HUDEP-2 (cell line): ENCODE results near the gene PPIP5K1.
"Not testable (repeated sequence)": the region's sequence is repeated elsewhere in the genome, so short reads cannot be mapped to it uniquely, and the experiment has no call there.

Experiments used
- DNase-seq, 76 experiments: peaks; one replicate each; lab custom pipeline; 2025; ENCODE audit not compliant: unreplicated experiment in 76 of 76; lab: John Stamatoyannopoulos, UW

The PPIP5K1 gene

DNA sequence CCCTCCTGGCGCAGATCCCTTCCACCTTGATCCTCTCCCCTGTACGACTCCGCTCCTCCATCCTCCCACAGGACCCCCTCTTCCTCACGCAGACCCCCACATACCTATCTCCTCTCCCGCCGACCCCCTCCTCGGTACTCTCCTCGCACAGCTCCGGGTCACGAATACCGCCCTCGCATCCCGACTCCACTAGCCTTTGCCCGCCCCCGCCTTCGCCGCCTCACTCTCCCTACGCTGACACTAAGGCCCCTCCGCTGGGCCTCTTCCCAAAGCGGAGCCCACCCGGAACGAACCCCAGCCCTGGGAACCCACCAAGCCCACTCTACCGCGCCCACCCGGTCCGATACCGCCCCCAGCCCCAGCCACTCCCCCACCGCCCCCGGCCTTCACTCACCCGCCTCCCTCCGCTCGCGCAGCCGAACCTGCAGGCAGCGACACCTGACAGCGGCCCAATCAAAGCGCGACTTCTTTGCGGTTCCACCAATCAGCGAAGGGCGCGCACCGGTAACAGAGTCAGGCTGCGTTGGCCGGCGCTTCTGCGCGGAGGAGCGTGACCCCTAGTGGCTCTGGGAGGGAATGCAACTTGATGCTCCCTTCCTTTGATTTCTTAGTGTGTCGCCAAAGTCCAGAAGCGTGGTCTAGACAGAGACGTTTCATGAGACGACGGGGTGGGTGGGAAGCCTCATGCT lies at the start of gene PPIP5K1:
Gene PPIP5K1, minus strand, starts transcription at position 431 of the 689 bp plus-strand sequence. CDS start 5,704 bp downstream, outside the sequence.
- DNase-seq: not testable (repeated sequence)

DNA sequence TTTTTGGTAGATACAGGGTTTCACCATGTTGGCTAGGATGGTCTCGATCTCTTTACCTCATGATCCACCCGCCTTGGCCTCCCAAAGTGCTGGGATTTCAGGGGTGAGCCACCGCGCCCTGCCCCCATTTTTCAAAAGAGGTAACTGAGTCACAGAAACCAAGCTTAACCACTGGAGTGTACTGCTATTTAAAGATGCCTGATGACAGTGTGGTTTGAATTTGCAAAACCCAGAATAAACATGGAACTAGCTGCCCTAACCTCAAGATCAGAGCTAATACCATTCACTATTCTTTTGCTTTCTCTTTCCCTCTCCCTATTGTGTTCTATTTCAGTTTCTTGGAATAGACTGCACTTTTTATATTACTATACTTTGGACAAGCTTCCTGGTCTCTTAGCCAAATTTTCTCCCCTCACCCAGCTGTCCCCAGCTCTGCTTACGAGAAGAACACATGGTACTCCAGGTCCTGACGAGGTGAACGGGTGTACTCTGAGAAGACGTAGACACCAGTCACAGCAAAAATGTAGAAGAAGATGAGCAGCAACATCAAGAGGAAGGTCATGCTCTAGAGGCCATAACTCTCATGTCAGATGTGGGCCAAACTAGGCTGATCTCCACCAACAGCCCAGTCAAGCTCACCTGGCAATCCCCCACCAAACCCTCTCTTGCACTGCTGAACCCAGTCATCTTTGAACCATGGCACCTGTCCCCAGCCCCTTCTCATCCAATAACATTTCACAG lies 48.6 kb upstream of the PPIP5K1 start:
- DNase-seq: not testable (repeated sequence)

DNA sequence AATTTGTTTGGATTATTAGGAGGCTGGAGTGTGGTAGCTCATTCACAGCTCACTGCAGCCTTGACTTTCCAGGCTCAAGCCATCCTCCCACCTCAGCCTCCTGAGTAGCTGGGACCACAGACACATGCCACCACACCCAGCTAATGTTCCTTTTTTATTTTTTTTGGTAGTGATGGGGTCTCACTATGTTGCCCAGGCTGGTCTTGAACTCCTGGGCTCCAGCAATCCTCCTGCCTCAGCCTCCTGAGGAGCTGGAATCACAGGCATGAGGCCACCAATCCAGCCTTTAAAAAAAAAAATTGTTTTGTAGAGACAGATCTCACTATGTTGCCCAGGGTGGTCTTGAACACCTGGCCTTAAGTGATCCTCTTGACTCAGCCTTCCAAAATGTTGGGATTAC lies 36.9 kb upstream of the PPIP5K1 start:
- DNase-seq: not testable (repeated sequence)

DNA sequence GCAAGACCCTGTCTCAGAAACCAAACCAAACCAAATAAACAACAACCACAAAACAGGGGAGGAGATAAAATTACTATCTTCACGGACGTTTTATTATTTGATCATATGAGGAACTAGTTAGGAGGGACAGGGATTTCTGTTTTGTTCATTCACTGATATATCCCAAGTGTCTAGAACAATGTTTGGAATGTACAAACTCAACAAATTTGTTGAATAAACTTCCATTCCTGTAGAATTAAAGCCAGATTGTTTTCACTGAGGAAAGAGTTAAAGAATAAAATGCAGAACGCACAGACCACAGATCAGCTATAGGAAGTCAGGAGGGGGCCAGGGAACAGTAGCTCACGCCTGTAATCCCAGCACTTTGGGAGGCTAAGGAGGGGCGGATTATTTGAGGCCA lies 35.1 kb upstream of the PPIP5K1 start:
- no peak for DNase-seq

DNA sequence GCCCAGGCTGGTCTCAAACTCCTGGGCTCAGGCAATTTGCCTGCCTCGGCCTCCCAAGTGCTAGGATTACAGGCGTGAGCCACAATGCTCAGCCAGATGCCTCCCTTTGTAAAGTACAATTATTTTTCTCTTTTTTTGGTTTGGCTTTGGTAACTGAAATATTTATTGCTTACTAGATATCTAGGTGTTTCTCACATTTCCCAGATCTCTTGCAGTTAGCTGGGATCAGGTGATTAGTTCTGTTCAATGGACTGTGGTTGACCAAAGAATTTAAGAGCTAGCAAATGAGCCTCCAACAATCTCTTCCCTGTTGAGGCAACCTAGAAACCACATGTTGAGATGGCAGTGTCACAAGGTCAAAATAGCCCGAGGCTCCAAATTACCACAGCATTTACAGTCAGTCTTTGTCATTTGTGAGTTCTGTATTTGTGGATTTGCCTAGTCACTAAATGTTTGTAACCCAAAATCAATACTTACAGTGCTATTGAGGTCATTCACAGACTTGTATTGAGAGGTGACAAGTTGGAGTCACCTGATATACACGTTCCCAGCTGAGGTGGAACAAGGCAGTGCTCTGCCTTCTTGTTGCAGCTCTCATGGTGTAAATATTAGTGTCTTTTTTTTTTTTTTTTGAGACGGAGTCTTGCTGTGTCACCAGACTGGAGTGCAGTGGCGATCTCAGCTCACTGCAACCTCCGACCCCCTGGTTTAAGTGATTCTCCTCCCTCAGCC lies 32.2 kb upstream of the PPIP5K1 start:
- DNase-seq: not testable (repeated sequence)

DNA sequence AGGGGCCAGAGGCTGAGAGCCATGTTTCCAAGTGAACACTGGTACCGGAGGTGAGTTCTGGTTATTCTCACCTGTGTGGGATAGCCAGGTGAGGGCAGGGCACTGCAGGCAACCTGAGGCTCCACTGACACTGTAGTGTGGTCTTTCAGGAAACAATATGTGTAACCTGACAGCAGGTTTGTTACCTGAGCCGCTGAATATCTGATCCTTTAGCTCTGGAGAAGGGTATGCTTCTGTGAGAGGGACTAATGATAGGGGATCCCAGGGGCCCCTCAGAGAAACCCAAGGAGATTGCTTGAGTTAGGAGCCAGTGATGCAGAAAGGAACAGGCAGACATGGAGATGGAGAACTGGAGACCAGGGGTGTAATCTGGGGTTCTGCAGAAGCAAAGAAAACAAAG lies 28.7 kb upstream of the PPIP5K1 start, which contains the start of gene STRC:
Gene STRC, minus strand, starts transcription at position 101 of the 400 bp plus-strand sequence. Its CDS starts 78 bp downstream, at position 23.
- DNase-seq: not testable (repeated sequence)

DNA sequence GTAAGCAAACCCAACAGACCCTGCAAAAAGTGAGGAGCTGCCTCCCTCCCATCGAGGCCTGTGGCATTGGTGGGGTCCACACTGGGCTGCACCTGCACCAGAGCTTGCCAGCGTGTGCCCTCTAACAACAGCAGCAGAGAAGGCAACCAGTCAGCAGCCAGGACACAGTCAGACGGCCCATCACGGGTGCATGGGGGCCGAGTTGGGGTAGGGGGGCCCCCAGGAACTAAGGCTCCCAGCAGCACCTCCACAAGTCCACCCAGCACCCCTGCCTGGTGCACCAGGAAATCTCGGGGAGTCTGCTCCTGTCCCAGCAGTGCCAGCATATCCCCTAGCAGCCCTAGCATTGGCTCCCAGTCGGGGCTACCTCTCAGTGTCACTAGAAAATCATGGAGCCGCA lies 27.7 kb upstream of the PPIP5K1 start:
- DNase-seq: not testable (repeated sequence)

DNA sequence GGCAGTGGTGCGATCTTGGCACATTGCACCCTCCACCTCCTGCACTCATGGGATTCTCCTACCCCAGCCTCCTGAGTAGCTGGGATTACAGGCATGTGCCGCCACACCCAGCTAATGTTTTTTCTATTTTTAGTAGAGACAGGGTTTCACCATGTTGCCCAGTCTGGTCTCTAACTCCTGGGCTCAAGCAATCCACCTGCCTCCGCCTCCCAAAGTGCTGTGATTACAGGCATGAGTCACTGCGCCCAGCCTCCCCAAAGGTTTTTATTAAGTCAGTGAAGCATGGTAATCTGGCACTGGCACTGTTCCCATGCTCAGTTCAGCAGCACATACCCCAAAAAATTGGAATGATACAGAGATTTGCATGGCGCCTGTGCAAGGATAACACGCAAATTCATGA lies 12.2 kb upstream of the PPIP5K1 start:
- not testable (repeated sequence) for DNase-seq

DNA sequence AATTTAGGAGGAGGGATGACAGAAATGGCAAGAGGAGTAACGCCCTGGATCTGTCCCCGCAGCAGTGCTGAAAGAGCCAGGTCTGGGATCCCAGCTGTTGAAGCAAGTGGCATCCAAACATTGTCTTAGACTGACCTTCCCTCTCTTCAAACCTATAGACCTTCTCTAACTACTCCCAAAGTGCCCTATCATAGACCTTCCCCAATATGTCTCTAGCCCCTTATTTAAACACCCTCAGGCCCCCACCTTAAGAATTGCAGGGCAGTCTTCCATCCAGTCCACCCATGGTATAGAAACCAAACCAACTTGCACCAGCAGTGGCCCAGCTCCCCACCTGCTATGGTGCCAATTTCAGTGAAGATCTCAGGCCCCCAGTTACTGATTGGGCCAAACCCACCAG lies 10.2 kb upstream of the PPIP5K1 start:
- DNase-seq: not testable (repeated sequence)

DNA sequence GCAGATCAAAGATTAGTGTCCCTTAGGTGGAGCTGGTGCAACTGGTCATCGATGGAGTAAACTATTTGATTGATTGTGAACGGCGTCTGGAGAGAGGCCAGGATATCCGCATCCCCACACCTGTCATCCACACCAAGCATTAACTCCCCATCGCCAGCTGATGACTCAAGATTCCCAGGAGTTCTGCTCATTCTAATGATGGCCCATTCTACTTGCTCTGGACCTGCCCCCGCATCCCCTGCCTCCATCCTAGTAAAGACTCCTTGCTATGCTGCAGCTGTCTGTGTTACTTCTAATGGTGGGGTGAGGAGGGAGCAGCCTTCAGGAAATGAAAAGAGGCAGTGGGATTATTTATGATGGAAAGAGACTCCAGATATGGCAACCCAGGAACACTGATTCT lies 9.1 kb upstream of the PPIP5K1 start:
- DNase-seq: not testable (repeated sequence)

DNA sequence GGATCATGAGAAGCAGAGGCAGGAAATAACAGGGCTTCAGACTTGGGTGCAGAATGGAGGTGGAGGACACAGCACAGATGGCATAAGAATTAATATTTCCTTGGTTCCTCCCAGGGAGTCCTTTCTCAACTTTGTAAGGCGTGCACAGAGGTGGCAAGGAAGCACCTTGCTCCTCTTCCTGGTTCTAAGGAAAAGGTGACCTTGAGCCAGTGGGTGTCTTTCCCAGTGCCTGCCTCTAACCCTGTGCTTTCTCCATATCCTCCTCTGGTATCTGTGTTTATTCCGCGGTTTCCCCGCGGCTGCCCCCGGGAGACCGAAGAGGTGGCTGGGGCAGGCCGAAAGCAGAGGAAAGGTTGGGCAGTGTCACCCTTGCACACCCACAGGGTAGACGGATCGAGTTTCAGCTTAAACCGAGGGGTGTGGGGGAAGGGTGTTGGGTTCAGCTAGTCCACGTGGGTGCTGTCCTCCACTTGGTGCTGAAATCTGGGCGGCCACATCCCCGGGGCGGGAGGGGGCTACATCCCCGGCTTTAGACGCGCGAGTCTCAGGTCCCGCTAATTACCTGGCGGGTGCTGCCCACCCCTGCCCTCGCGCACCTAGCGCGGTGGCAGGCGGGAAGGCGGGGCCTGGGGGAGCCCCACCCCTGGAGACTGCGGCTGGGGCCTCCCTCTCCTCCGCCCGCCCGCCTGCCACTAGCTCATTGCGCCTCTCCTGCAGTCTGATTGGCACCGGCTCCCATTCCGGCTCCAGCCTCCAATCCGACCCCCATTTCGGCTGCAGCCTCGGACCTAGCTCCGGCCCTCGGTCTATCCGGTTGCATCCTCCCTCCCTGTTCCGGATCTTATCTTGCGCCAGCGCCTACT lies 3.6 kb upstream of the PPIP5K1 start, which contains the start of gene CKMT1B:
Gene CKMT1B, plus strand, starts transcription at position 700 of the 863 bp plus-strand sequence. CDS start 192 bp downstream, outside the sequence.
- DNase-seq: not testable (repeated sequence)

DNA sequence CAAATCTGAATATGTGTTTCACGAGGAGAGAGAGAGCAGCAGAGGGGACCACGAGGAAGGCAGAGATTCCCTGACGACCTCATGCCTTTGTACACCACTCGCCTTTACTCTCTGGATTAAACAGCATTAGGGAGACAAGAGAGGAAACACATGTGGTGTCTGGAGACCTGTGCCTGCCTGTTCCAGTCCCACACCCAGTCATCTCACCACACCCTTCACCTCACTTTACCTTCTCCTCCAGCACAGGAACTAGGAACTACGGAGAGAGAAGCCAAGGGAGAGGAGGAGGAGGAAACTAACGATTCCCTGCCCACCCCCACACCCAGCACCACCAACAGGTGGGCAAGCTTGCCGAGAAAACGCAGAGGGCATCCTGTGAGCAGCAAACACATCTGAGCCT lies 2.8 kb upstream of the PPIP5K1 start:
- not testable (repeated sequence) for DNase-seq

DNA sequence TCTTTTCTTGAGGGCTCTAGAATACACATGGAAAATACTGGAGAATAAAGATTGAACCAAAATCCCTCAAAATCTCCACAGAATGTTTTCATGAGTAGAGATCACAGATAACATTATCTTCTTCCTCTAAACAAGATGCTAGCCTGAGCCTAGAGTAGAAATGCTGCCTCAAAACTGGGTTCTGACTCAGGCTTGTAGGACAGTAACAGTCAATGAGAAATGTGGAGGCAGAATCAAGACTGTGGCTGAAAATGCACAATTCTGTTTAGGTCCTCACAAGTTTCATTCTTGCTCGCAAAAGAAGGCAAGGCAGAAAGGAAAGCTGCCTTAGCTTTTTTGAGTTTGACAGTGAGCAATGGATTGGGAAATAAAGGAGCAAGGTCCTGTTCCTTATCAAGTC lies 15.4 kb downstream of the PPIP5K1 start:
- DNase-seq: not testable (repeated sequence)

DNA sequence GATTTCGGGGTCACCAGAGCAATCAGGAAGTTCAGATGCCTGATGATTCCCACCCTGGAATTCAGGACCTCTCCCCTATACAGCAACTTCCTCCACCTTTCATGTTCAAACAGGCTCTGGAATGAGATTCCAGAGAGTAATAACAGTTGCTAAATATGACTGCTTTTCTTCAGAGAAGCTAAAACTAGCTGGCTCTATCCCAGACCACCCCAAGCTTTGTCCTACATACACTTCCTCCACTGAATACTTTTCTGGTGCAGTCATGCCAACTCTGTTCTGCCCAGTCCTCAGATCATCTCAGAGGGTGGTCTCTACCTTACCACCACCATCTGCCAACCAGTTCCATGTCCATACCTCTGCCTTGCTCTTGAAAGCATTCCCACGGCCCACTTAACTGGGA lies 23.4 kb downstream of the PPIP5K1 start:
- DNase-seq: not testable (repeated sequence)

DNA sequence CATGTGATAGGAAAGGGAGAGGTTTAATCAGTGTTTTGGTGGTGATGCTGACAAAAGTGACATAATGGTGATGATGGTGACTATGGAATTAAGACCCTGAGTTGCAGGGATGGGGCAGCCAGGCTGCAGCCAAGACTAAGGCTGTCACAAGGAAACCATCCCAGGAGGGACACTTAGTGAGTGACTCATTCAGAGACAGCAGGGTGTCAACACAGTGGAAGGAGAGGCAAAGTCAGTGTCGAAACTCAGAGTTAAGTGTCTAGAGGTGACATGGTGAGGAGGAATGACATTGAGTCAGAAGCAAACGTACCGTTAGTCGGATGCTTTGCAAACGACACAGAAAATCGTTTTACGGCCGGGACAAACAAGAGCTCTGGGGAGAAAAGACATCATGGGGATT lies 26.2 kb downstream of the PPIP5K1 start:
- not testable (repeated sequence) for DNase-seq

DNA sequence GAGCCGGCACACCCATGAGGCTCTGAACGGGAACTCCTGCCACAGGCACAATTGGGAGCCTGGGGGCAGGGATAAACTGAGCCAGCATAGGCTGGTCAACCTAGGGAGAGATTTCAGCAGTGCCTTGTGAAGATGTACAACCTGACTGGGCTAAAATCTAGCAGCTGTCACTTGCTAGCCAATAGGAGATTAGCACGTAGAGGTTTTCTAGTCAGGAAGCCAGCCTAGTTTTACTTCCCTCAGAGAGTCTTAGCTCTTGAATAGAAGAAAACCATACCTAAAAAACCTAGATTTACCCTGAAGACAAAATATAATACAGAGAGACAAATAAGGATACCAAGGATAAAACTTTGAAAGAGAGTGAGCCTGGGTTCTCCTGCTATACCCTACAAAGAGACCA lies 27.3 kb downstream of the PPIP5K1 start:
- not testable (repeated sequence) for DNase-seq

DNA sequence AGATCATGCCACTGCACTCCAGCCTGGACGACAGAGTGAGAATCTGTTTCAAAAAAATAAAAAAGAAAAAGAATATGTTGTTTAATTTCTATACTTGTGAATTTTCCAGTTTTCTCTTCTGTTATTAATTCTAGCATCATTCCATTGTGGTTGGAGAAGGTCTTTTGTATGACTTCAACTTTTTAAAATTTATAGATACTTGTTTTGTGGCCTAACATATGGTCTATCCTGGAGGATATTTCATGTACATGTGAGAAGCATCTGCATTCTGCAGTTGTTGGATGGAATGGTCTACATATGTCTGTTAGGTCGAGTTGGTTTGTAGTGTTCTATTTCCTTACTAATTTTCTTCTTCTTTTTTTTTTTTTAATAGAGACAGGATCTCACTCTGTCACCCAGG lies 37.0 kb downstream of the PPIP5K1 start:
- DNase-seq: no peak

DNA sequence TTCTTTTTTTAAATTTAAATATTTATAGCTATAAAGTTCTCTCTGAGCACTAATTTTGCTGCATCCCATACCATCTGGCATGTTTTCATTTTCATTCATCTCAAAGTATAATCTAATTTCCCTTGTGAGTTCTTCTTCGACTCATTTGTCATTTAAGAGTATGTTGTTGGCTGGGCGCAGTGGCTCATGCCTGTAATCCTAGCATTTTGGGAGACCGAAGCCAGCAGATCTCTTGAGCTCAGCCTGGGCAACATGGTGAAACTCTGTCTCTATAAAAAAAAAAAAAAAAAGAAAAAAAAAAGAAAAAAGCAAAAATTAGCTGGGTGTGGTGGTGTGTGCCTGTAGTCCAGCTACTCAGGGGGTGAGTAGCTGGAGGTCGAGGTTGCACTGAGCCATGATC lies 37.8 kb downstream of the PPIP5K1 start:
- no peak for DNase-seq

DNA sequence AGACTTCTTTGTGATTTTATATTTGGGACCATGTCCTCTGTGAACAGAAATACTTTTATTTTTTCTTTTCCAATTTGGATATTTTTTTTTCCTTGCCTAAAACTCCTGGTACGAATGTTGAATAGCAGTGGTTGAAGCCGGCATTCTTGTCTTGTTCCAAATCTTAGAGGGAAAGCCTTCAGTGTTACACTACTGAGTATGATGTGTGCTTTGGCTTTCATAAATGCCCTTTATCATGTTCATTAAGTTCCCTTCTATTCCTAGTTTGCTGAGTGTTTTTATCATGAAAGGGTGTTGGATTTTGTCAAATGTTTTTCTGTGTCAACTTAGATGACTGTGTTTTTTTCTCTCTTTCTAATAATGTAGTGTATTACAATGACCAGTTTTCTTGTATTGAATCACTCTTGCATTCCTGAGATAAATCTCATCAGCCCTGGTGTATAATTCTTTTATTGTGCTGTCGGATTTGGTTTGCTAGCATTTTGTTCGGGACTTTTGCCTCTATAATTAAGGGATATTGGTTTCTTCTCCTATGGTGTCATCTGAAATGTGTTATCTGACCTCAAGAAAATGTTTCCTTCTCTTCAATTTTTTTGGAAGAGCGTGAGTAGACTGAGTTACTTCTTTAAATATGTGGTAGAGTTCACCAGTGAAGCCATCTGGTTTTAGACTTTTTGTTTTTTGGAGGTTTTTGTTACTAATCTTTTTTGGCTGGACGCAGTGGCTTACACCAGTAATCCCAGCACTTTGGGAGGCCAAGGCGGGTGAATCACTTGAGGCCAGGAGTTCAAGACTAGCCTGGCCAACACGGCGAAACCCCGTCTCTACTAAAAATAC lies 39.3 kb downstream of the PPIP5K1 start:
- no peak for DNase-seq
